Left ventricle myocardium inferior (tissue), 1 donor: Measurements from ENCODE around the gene CDH24. TPM values are rescaled to one million over a fixed set of nuclear protein-coding genes. Genes with fewer than 3 reads are reported as not detected.

ENCODE experiments used
- DNase-seq: peaks from one replicate; pipeline ENCODE4 v3.0.0-alpha.2; 2020
- H3K27ac ChIP-seq: fragments of 200-600 bp; replicated peaks from 2 replicates; pipeline ENCODE4 v1.8.0; 2021
- H3K27me3 ChIP-seq: fragments of 200-600 bp; 2 replicates; pipeline ENCODE4 v1.8.0; 2021; ENCODE audit warnings: low read depth
- H3K36me3 ChIP-seq: fragments of 200-600 bp; 2 replicates; pipeline ENCODE4 v1.8.0; 2021
- H3K4me1 ChIP-seq: fragments of 200-600 bp; 2 replicates; pipeline ENCODE4 v1.8.0; 2021
- H3K4me3 ChIP-seq: fragments of 200-600 bp; 2 replicates; pipeline ENCODE4 v1.8.0; 2021; ENCODE audit warnings: mild to moderate bottlenecking, moderate library complexity
- H3K9me3 ChIP-seq: fragments of 200-600 bp; replicated peaks from 2 replicates; pipeline ENCODE4 v1.8.0; 2021
- CTCF ChIP-seq: fragments of 200-600 bp; IDR thresholded peaks from 2 replicates; pipeline ENCODE4 v1.8.0; 2021; ENCODE audit warnings: antibody characterized with exemption, mild to moderate bottlenecking, borderline replicate concordance
- intact Hi-C: fragments of 100-400 bp; cut with micrococcal nuclease; formaldehyde crosslinking; loops from one replicate; pipeline ENCODE4 v1.11.0; 2022
- total RNA-seq: library from RNA; stranded (reverse); fragmentation: NEBNext Ultra II Directional; extraction: Animal tissue kit (Norgen Biotek cat#: 25700); gene quantifications from one replicate; pipeline ENCODE4 v1.2.1, GENCODE V29; 2021
- donor health status: DM: no; HTN: yes; CAD: no; lungs with severe emphysema.

CDH24 gene
- total RNA-seq, 1 donor from 2014 or later = 2.1 TPM

- no peaks in the 10 kb centered on the region for H3K27me3 ChIP-seq
- peak overlapping the region; percentile 89 for H3K4me3 ChIP-seq
- no peak for DNase-seq
- no peaks in the 10 kb centered on the region for H3K9me3 ChIP-seq
- H3K27ac ChIP-seq = peak overlapping the region; percentile 96
- no peak for TF ChIP-seq CTCF
- peaks cover 36% of the 10 kb centered on the region for H3K4me1 ChIP-seq
- intact Hi-C loops = no loop called here
- peaks cover 41% of the 10 kb centered on the region for H3K36me3 ChIP-seq
Observed at GRCh38 chr14:23033801-23034497, 23.4 kb downstream of the CDH24 start.

GRCh38 chr14:23033251-23033727 lies 24.0 kb downstream of the CDH24 start:
- Histone ChIP-seq H3K36me3 (peaks cover 47% of the 10 kb centered on the region), H3K27me3 (no peaks in the 10 kb centered on the region), H3K9me3 (no peaks in the 10 kb centered on the region), H3K4me3 (peak overlapping the region; percentile 89), H3K27ac (no peak overlapping the region), H3K4me1 (peaks cover 43% of the 10 kb centered on the region)
- no peak for TF ChIP-seq CTCF
- intact Hi-C loops = no loop called here
- no peak for DNase-seq

- TF ChIP-seq CTCF = no peak
- H3K27ac ChIP-seq = no peak overlapping the region
- peaks cover 68% of the 10 kb centered on the region for H3K36me3 ChIP-seq
- peaks cover 52% of the 10 kb centered on the region for H3K4me1 ChIP-seq
- DNase-seq = no peak
- no peaks in the 10 kb centered on the region for H3K27me3 ChIP-seq
- intact Hi-C loops = no loop called here
- H3K9me3 ChIP-seq = no peaks in the 10 kb centered on the region
- no peak overlapping the region for H3K4me3 ChIP-seq
Observed at GRCh38 chr14:23030936-23031335, 26.4 kb downstream of the CDH24 start.

GRCh38 chr14:23028799-23029198 lies 28.5 kb downstream of the CDH24 start:
- Histone ChIP-seq H3K4me1 (peaks cover 46% of the 10 kb centered on the region), H3K27me3 (no peaks in the 10 kb centered on the region), H3K4me3 (no peak overlapping the region), H3K27ac (no peak overlapping the region), H3K36me3 (peaks cover 77% of the 10 kb centered on the region), H3K9me3 (no peaks in the 10 kb centered on the region)
- no peak for TF ChIP-seq CTCF
- intact Hi-C loops = no loop called here
- no peak for DNase-seq

GRCh38 chr14:23025151-23025814 lies 32.0 kb downstream of the CDH24 start:
- Histone ChIP-seq H3K9me3 (no peaks in the 10 kb centered on the region), H3K4me1 (peaks cover 31% of the 10 kb centered on the region), H3K27ac (no peak overlapping the region), H3K27me3 (no peaks in the 10 kb centered on the region), H3K4me3 (no peak overlapping the region), H3K36me3 (peaks cover 45% of the 10 kb centered on the region)
- intact Hi-C loops = no loop called here
- no peak for TF ChIP-seq CTCF
- DNase-seq = no peak
